Transverse colon (tissue), 4 donors: ENCODE data around the gene GAPDHS. TPM values are rescaled to one million over a fixed set of nuclear protein-coding genes. Genes with fewer than 3 reads are reported as not detected.

Experiments
- DNase-seq: peaks from one replicate; pipeline ENCODE4 v3.0.0-alpha.2; 2019
- H3K27ac ChIP-seq, 4 donors: fragments of 200-600 bp; sonication (generic); 2 replicates each; pipeline ENCODE4 v1.5.1; 2016 to 2018; ENCODE audit warnings: inconsistent platforms in 4 of 4
- H3K27me3 ChIP-seq: fragments of 200-600 bp; sonication (generic); 2 replicates; pipeline ENCODE4 v1.5.1; 2017; ENCODE audit warnings: inconsistent platforms
- H3K36me3 ChIP-seq, 4 donors: fragments of 200-600 bp; sonication (generic); 2 replicates each; pipeline ENCODE4 v1.5.1; 2017 to 2019; ENCODE audit warnings: inconsistent platforms in 4 of 4
- H3K4me1 ChIP-seq, 4 donors: fragments of 200-600 bp; sonication (generic); 2 replicates each; pipeline ENCODE4 v1.5.1; 2017 to 2020; ENCODE audit warnings: inconsistent platforms in 4 of 4
- H3K4me3 ChIP-seq, 4 donors: fragments of 200-600 bp; sonication (generic); 1 replicate in 1 of 4; 2 replicates in 3 of 4; pipeline versions ENCODE4 v1.5.1 to v1.6.1; 2017 to 2019; ENCODE audit warnings: inconsistent platforms in 4 of 4
- H3K9me3 ChIP-seq, 2 donors: fragments of 200-600 bp; sonication (generic); 2 replicates each; pipeline ENCODE4 v1.5.1; 2017 to 2019; ENCODE audit warnings: inconsistent platforms in 2 of 2
- CTCF ChIP-seq, 5 experiments: fragments of 200-600 bp in 3 of 5; fragments of 450-650 bp in 2 of 5; sonication (generic) in 3 of 5; IDR thresholded peaks; 1 replicate in 2 of 5; 2 replicates in 3 of 5; pipeline ENCODE4 v1.5.1; 2016 to 2017; ENCODE audit warnings: antibody characterized with exemption in 5 of 5, inconsistent platforms in 3 of 5, mild to moderate bottlenecking in 2 of 5, moderate library complexity in 1 of 5
- EP300 ChIP-seq: sonication (generic); formaldehyde crosslinking; IDR thresholded peaks from one replicate; pipeline ENCODE4 v1.6.1; 2017; ENCODE audit warnings: antibody characterized with exemption, low read depth
- POLR2A ChIP-seq: fragments of 450-650 bp; IDR thresholded peaks from one replicate; pipeline ENCODE4 v1.6.1; 2016; ENCODE audit warnings: antibody characterized with exemption, mild to moderate bottlenecking, moderate library complexity
- POLR2AphosphoS5 ChIP-seq, 3 donors: sonication (generic); formaldehyde crosslinking; IDR thresholded peaks; one replicate each; pipeline ENCODE4 v1.6.1; 2016; ENCODE audit warnings: antibody characterized with exemption in 3 of 3
- WGBS, 2 donors: methylation state at CpG; one replicate each; pipeline ENCODE4 v1.1.5; 2018; ENCODE audit warnings: low coverage in 1 of 2; 5-methylcytosine and 5-hydroxymethylcytosine counted together
- in situ Hi-C, 4 donors: fragments of 200-750 bp; cut with MboI; loops; one replicate each; pipeline versions ENCODE4 v1.15.0 to v1.15.1; 2017; ENCODE audit warnings: low sequenced_read_pairs in 3 of 4, low pct_ligation_motif_present in 1 of 4, low pct_unique_long_range_greater_than_20kb in 1 of 4
- intact Hi-C: fragments of 100-400 bp; cut with DNase I; formaldehyde crosslinking; loops from one replicate; pipeline ENCODE4 v1.15.1; 2023; ENCODE audit warnings: low total_unique reads
- total RNA-seq, 4 donors: library from RNA; depleted of rRNA; stranded (reverse); fragments of >200 nt; gene quantifications; one replicate each; pipeline ENCODE4 v1.1.0, GENCODE V29; 2016

Gene GAPDHS
- total RNA-seq, 4 donors from 2014 or later = not detected

GRCh38 chr19:35495107-35496064 lies 37.9 kb upstream of the GAPDHS start:
- TF ChIP-seq CTCF (IDR thresholded peaks at IDR 0.05) (peak; percentile 94 to 99 (median 98)), POLR2A (no peak)
- H3K27ac ChIP-seq = no peak overlapping the region
- no peaks in the 10 kb centered on the region for H3K27me3 ChIP-seq
- no peak overlapping the region for H3K4me3 ChIP-seq
- peaks cover 0 to 7% (median 2%) of the 10 kb centered on the region in 4 donors for H3K4me1 ChIP-seq
- no peaks in the 10 kb centered on the region for H3K9me3 ChIP-seq
- WGBS, 2 donors = 42% methylated on average over 20 of the region's 30 CpGs; no CpG with 5 or more reads in 1 of the 2 donors
- DNase-seq = peak; percentile 59
- intact Hi-C loops = loop anchor here (5.0 to 10.0 kb wide), 2 partner anchors 143 to 221 kb away; no protein-coding TSS in a partner anchor
- H3K36me3 ChIP-seq = no peaks in the 10 kb centered on the region
- in situ Hi-C loops = loop anchor here in 3 of 4 donors (10.0 kb wide), 2 partner anchors 141 to 151 kb away; partner anchors contain the start of genes FFAR3 (in 2 of the 3) and FFAR1 (in 1 of the 3)

DNA sequence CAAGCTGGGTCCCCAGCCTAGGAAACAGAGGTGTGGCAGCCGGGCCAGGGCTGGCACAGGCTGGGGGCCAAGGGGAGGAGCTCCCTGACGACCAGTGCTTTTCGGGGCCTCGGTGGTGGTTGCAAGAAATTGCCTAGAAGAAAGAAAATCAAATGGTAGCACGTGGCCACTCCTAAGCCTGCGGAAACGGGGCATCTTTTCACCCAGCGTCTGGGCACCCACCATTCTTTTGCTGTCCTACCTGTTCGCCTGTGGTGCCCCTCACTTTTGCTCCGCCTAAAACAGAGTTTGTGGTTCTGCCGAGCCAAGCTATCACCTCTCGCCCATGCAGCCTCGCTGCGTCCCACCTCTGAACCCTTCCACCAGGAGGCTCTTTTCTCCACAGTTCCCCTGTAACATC lies 35.9 kb upstream of the GAPDHS start:
- TF ChIP-seq POLR2A (no peak), EP300 (no peak), POLR2AphosphoS5 (IDR thresholded peaks at IDR 0.05) (no peak), CTCF (IDR thresholded peaks at IDR 0.05) (no peak)

DNA sequence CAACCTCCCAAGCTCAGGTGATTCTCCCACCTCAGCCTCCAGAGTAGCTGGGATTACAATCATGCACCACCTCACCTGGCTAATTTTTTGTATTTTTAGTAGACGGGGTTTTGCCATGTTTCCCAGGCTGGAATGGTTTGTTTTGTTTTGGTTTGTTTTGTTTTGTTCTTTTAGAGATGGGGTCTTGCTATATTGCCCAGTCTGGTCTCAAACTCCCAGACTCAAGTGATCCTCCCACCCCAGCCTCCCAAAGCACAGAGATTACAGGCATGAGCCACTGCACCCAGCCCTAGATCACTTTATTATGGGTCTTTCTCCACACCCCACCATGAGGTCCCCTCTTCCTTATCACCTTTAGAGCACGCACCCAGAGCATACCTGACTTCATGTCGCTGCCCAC lies 35.0 kb upstream of the GAPDHS start:
- intact Hi-C loops = loop anchor here (5.0 to 10.0 kb wide), 2 partner anchors 146 to 223 kb away; no protein-coding TSS in a partner anchor

More for the DNA sequence above, 35.9 kb upstream of the GAPDHS start:
- WGBS, 2 donors = 72 to 93% methylated on average over 3 to 14 of the region's 14 CpGs
- Histone ChIP-seq H3K27ac (no peak overlapping the region), H3K36me3 (no peaks in the 10 kb centered on the region), H3K9me3 (no peaks in the 10 kb centered on the region), H3K4me3 (no peak overlapping the region), H3K27me3 (no peaks in the 10 kb centered on the region), H3K4me1 (peaks cover 0 to 7% (median 2%) of the 10 kb centered on the region in 4 donors)
- no peak for DNase-seq
- intact Hi-C loops (loop anchor here (5.0 to 10.0 kb wide), 2 partner anchors 145 to 223 kb away; no protein-coding TSS in a partner anchor), in situ Hi-C loops (loop anchor here in 3 of 4 donors (10.0 kb wide), 2 partner anchors 143 to 153 kb away; partner anchors contain the start of genes FFAR3 (in 2 of the 3) and FFAR1 (in 1 of the 3))

More for the DNA sequence above, 35.0 kb upstream of the GAPDHS start:
- WGBS, 2 donors = 17 to 72% methylated on average over 1 to 3 of the region's 3 CpGs
- in situ Hi-C loops = loop anchor here in 3 of 4 donors (10.0 kb wide), 2 partner anchors 143 to 153 kb away; partner anchors contain the start of genes FFAR3 (in 2 of the 3) and FFAR1 (in 1 of the 3)
- no peak for DNase-seq
- Histone ChIP-seq H3K4me3 (no peak overlapping the region), H3K9me3 (no peaks in the 10 kb centered on the region), H3K27ac (no peak overlapping the region), H3K36me3 (no peaks in the 10 kb centered on the region), H3K4me1 (peaks cover 0 to 7% (median 2%) of the 10 kb centered on the region in 4 donors), H3K27me3 (no peaks in the 10 kb centered on the region)
- TF ChIP-seq CTCF (IDR thresholded peaks at IDR 0.05) = no peak
